ENCODE data around the gene ZNF621. TPM values are rescaled to one million over a fixed set of nuclear protein-coding genes. Genes with fewer than 3 reads are reported as not detected.

ZNF621 gene
- total RNA-seq, 1 experiment from 2014 or later: 26.2 TPM

GRCh38 chr3:40511031-40511718, 13.6 kb upstream of the ZNF621 start:
- POLR2A ChIA-PET (ENCODE audit: unreplicated experiment): no interaction called here
- Histone ChIP-seq H4K20me1 (ENCODE audit: insufficient read depth) (no peaks in the 10 kb centered on the region), H2AFZ (no peak overlapping the region), H3K4me2 (no peak overlapping the region), H3K27ac (no peak overlapping the region), H3K9me2 (ENCODE audit: insufficient read depth) (no peaks in the 10 kb centered on the region), H3K4me3 (no peak overlapping the region), H3K36me3 (ENCODE audit: low read depth) (no peaks in the 10 kb centered on the region), H3F3A (ENCODE audit: insufficient read depth, low read depth) (0 out of 2 replicates have a peak, but pooled peaks cover 3% of the 10 kb centered on the region), H3K79me2 (ENCODE audit: low read depth) (no peaks in the 10 kb centered on the region), H3K4me1 (replicated peaks; ENCODE audit: insufficient read depth) (peaks cover 5% of the 10 kb centered on the region; the same call in 1 of the 2 replicates), H3K27me3 (ENCODE audit: insufficient read depth, low read depth) (no peaks in the 10 kb centered on the region), H3K9me3 (ENCODE audit: insufficient read depth, low read depth) (no peaks in the 10 kb centered on the region)
- CTCF ChIA-PET: no interaction called here
- TF ChIP-seq EZH2 (IDR thresholded peaks at IDR 0.05; ENCODE audit: low read depth) (no peak), CTCF (conservative IDR thresholded peaks at IDR 0.05) (no peak)
- BruUV-seq (replicated peaks): no TSS peak
- no peak for DNase-seq
- intact Hi-C loops (cut with micrococcal nuclease; ENCODE audit: unreplicated experiment): no loop called here

GRCh38 chr3:40516201-40516600, 8.6 kb upstream of the ZNF621 start:
- Histone ChIP-seq H3K4me2 (no peak overlapping the region), H3K9me3 (ENCODE audit: insufficient read depth, low read depth) (no peaks in the 10 kb centered on the region), H3K9me2 (ENCODE audit: insufficient read depth) (no peaks in the 10 kb centered on the region), H3K79me2 (ENCODE audit: low read depth) (no peaks in the 10 kb centered on the region), H4K20me1 (ENCODE audit: insufficient read depth) (no peaks in the 10 kb centered on the region), H3K27me3 (ENCODE audit: insufficient read depth, low read depth) (no peaks in the 10 kb centered on the region), H3K4me3 (no peak overlapping the region), H3K4me1 (replicated peaks; ENCODE audit: insufficient read depth) (no peaks in the 10 kb centered on the region), H2AFZ (no peak overlapping the region), H3K27ac (no peak overlapping the region), H3K36me3 (ENCODE audit: low read depth) (no peaks in the 10 kb centered on the region), H3F3A (ENCODE audit: insufficient read depth, low read depth) (no peaks in the 10 kb centered on the region)
- TF ChIP-seq CTCF (conservative IDR thresholded peaks at IDR 0.05): no peak
- TF ChIP-seq EZH2 (IDR thresholded peaks at IDR 0.05; ENCODE audit: low read depth): no peak
- no peak for DNase-seq
- intact Hi-C loops (cut with micrococcal nuclease; ENCODE audit: unreplicated experiment): no loop called here
- no TSS peak for BruUV-seq (replicated peaks)
- CTCF ChIA-PET: no interaction called here
- POLR2A ChIA-PET (ENCODE audit: unreplicated experiment): no interaction called here

- no peak for TF ChIP-seq EZH2 (IDR thresholded peaks at IDR 0.05; ENCODE audit: low read depth)
- TF ChIP-seq CTCF (conservative IDR thresholded peaks at IDR 0.05): no peak
- ChIA-PET CTCF (no interaction called here), POLR2A (ENCODE audit: unreplicated experiment) (no interaction called here)
- H3K9me3 ChIP-seq (ENCODE audit: insufficient read depth, low read depth): no peaks in the 10 kb centered on the region
- H2AFZ ChIP-seq: no peak overlapping the region
- no peak overlapping the region for H3K4me2 ChIP-seq
- H3K27me3 ChIP-seq (ENCODE audit: insufficient read depth, low read depth): no peaks in the 10 kb centered on the region
- no TSS peak for BruUV-seq (replicated peaks)
- no peak overlapping the region for H3K27ac ChIP-seq
- H3K4me3 ChIP-seq: no peak overlapping the region
- H3F3A ChIP-seq (ENCODE audit: insufficient read depth, low read depth): no peaks in the 10 kb centered on the region
- H3K79me2 ChIP-seq (ENCODE audit: low read depth): no peaks in the 10 kb centered on the region
- no peaks in the 10 kb centered on the region for H3K9me2 ChIP-seq (ENCODE audit: insufficient read depth)
- no peaks in the 10 kb centered on the region for H3K36me3 ChIP-seq (ENCODE audit: low read depth)
- H4K20me1 ChIP-seq (ENCODE audit: insufficient read depth): no peaks in the 10 kb centered on the region
- DNase-seq: no peak
- intact Hi-C loops (cut with micrococcal nuclease; ENCODE audit: unreplicated experiment): no loop called here
- H3K4me1 ChIP-seq (replicated peaks; ENCODE audit: insufficient read depth): no peaks in the 10 kb centered on the region
Measured at GRCh38 chr3:40518067-40518466, 6.7 kb upstream of the ZNF621 start.
